NOMO-1 (cell line): ENCODE results near the gene GALE.

Experiments used
- DNase-seq, 2 experiments: peaks; one replicate each; lab custom pipeline; 2025; ENCODE audit not compliant: unreplicated experiment in 2 of 2; lab: John Stamatoyannopoulos, UW

GALE gene

GRCh38 chr1:23759277-23759676, 41.3 kb downstream of the GALE start:
- DNase-seq = no peak

DNA sequence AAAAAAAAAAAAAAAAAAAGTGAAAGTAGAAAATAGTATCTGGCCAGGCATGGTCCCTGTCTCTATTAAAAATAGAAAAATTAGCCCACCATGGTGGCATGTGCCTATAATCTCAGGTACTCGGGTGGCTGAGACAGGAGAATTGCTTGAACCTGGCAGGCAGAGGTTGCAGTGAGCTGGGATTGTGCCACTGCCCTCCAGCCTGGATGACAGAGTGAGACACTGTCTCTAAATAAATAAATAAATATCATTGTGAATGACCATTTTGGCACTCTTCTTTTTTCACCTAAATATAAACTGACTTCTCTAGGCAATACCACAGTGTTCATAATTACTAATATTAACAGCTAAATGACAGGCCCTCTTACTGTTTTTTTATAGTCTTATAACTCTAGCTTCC, 42.7 kb downstream of the GALE start:
- no peak for DNase-seq

DNA sequence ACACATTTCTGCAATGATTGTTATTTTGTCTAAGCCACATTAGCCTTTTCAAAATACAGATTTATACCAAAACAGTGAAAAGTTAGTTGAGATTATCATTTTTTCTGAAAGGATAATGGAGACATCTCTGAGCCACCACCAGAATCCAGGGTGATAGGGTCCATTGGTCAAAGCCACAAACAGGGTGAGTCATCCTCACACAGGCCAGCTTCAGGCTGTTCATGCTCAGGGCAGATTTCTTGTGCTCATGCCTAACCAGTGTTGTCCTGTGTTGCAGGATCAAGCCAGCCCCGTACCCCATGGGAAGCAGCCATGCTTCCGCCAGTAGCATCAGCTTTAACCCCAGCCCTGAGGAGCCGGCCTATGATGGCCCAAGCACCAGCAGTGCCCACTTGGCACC, 43.9 kb downstream of the GALE start:
- no peak for DNase-seq

- DNase-seq = no peak
These were observed 47.6 kb downstream of the GALE start for GRCh38 chr1:23752909-23753308.

- DNase-seq = no peak
These were observed 48.7 kb downstream of the GALE start for GRCh38 chr1:23751815-23752200.

- DNase-seq = peak in 1 of 2 experiments; percentile 57
These were observed 49.3 kb downstream of the GALE start for GRCh38 chr1:23751050-23751814.

- no peak for DNase-seq
These were observed 52.5 kb downstream of the GALE start for GRCh38 chr1:23748016-23748415.
